Spleen (tissue), 7 donors: ENCODE measurements around the gene RAB29.

ENCODE experiments used
- CTCF ChIP-seq, 11 experiments: fragments of 200-600 bp in 7 of 11; fragments of 450-650 bp in 4 of 11; sonication (generic) in 4 of 11; IDR thresholded peaks in 8 of 11; conservative IDR thresholded peaks in 3 of 11; 1 replicate in 7 of 11; 2 replicates in 4 of 11; pipeline versions ENCODE4 v1.4.0 to v1.8.0; 2016 to 2021; ENCODE audit warnings: antibody characterized with exemption in 11 of 11, inconsistent platforms in 4 of 11, mild to moderate bottlenecking in 1 of 11
- POLR2A ChIP-seq, 3 donors: fragments of 450-650 bp; IDR thresholded peaks; one replicate each; pipeline ENCODE4 v1.5.1; 2017; ENCODE audit warnings: antibody characterized with exemption in 3 of 3, mild to moderate bottlenecking in 1 of 3
- donor health status: DM: no; HTN: no; CAD: no; lungs with moderate emphysema.
- donor health status: DM: no; HTN: no; CAD: no.
- donor health status: DM: no; HTN: no; CAD: no.

- TF ChIP-seq CTCF (IDR thresholded peaks at IDR 0.05 in 8 of 11, conservative IDR thresholded peaks at IDR 0.05 in 3 of 11) (no peak), POLR2A (IDR thresholded peaks at IDR 0.05) (no peak)
These were observed 23.3 kb upstream of the RAB29 start for GRCh38 chr1:205798577-205798976.
